Hindlimb muscle (tissue), 1 donor: ENCODE data around the gene PPP1R3E. TPM values are rescaled to one million over a fixed set of nuclear protein-coding genes. Genes with fewer than 3 reads are reported as not detected.

Source experiments
- DNase-seq: peaks from one replicate; pipeline ENCODE4 v3.0.0-alpha.2; 2013
- polyA plus RNA-seq: library from polyadenylated mRNA; unstranded; fragments of 120-200 nt; gene quantifications from one replicate; pipeline ENCODE4 v1.2.1, GENCODE V29; 2013; ENCODE audit not compliant: insufficient read length

Gene PPP1R3E
- polyA plus RNA-seq, 1 donor: 16.8 TPM

DNA sequence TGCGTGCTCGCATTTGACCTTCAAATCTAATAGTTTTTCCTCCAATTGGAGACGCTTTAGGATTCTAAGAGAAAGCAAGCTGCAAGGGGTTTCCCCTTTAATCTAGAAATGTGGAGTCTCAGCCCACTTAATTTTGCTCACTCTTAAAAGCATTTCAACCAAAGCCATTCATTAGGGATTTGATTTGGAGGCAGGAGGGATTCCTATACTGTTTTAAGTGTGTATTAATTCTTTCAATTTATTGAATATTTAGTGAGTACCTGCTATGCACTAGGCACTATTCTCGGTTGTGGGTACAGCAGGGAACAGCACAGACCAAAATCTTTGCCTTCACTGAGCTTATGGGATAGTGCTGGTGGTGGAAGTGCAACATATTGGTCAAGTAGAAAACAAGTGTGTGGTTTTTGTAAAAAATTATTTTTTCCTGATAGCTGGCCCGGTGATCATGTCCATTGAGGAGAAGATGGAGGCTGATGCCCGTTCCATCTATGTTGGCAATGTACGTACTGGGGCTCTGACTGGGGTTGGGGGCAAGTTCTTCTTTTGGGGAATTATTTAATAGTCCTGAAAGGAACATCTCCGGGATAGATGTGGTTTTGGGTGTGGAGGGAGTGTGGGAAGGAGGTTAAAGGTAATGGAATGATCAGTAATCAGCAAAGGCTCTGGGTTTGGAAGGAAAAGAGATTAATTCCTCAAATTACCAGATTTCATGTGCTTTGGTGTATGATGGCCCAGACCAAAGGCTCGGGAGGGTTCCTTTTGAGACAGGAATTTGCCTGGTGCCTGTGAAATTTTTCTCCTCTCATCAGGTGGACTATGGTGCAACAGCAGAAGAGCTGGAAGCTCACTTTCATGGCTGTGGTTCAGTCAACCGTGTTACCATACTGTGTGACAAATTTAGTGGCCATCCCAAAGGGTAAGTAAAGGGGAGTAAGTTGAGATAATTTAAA is 20.2 kb upstream of the PPP1R3E start:
- DNase-seq: no peak

DNA sequence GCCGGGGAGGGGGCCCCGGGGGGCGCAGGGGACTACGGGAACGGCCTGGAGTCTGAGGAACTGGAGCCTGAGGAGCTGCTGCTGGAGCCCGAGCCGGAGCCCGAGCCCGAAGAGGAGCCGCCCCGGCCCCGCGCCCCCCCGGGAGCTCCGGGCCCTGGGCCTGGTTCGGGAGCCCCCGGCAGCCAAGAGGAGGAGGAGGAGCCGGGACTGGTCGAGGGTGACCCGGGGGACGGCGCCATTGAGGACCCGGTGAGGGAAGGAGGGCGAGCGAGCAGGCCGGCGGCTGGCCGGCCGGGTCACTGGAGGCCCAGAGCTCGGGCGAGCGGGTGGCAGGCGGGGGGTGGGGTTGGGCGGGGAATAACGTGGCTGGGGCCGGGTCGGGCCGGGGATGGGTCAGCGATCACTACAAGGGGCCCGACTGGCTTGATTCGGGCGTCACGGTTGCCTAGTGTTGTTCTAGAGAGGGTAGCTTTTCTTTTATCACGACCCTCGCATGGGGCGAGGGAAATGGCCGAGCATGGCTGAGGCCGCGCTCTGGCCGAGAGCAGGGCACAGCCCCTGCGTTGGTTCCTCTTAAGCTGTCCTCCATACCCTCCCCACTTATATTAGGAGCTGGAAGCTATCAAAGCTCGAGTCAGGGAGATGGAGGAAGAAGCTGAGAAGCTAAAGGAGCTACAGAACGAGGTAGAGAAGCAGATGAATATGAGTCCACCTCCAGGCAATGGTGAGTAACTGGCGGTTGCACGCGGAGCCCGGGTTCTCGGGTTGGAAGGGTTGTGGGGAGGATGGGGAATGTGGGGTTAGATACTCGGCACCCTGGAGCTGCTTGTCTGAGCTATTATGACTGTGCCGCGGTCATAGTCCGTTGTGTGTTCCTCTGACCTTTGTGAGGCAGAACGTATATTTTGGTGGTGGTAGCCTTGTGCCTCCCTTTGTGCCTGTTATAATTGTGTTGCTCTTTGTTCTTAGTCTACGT is 19.2 kb upstream of the PPP1R3E start:
- DNase-seq: peak; percentile 41

DNA sequence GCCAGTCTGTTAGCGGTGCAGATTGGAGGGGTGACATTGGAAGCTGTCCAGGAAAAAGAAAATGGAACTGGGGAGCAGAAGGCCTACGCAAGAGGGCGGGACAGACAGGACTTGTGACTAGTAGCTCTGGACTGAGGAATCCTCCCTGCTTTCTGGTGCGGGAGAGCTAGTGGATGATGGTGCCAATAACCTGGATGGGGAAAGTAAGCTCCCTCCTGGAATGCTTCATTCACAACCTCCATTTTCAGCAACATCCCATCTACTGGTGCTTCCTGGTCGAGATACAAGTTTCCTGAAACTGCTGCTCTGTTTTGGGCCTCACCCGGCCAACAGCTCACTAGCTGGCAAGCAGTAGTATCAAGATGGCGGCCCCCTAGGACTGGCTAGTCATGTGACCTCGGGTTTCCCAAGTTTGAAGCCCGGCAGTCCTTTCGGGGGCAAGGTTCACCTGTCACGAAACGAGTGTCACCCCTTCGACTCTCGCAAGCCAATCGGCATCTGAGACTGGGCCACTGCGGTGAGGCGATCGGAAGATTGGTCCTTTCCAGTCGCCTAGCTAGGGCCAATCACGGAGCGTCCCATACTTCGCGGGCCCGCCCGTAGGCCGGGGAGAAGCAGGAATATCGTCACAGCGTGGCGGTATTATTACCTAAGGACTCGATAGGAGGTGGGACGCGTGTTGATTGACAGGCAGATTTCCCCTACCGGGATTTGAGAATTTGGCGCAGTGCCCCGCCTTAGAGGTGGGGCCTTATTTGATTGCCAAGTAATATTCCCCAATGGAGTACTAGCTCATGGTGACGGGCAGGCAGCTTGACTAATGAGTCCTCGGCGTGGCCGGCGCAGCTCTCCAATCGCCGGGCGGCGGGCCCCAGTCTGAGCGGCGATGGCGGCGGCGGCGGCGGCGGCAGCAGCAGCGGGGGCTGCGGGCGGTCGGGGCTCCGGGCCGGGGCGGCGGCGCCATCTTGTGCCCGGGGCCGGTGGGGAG is 18.2 kb upstream of the PPP1R3E start, which contains the start of gene PABPN1:
PABPN1 (plus strand) TSS at position 874 of the 988 bp plus-strand sequence; CDS start at position 887, 13 bp downstream.
- DNase-seq: peak; percentile 99

DNA sequence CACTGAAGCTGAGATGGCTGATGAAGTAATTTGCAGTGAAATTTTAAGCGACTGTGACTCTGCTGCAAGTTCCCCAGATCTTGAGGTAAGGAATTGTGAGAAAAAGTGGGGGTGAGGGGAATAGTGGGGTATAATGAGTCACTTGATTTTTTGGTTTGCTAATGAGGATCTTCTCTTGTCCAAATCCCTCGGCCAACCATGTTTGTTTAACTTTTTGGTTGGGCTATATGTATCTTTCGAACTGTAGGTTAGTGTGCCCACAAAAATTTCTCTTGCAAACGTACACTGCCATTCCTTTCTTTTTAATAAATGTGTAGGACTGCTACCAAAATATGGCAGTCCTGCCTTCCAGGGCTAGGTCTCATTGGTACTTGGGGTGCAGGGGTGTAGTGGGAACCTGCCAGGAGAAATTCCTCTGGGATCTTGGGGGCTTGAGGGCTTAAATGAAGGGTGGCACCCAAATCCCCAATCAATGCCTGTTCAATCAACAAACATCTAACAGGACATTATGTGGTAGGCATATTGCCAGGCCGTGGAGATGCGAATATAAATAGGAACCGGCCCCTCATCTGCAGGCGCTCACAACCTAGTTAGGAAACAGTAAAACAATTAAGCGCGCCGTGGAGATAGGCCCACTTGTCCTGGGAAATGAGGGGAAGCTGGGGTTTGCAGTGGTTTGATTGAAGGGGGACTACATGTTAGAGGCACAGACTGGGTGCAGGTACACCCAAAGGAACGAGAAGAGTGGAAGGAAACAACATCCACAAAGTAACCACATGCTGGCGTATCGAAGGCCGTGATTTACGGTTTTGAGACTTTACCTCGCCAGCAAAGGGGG is 17.3 kb upstream of the PPP1R3E start:
- DNase-seq: no peak

DNA sequence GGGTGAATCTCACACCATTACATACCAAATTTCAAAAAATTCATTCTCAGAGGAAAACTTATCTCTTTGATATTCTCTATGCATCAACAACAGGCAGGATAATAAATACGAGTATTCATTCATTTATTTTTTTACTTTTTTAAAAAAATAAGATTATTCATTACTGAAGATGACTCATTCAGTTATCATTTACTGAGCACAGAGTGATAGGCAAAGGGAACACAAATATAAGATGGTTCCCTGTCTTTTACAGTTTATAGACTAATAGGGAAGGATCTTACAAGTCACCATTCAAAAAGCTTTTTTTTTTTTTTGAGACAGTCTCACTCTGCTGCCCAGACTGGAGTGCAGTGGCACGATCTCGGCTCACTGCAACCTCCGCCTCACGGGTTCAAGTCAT is 13.6 kb upstream of the PPP1R3E start:
- no peak for DNase-seq

DNA sequence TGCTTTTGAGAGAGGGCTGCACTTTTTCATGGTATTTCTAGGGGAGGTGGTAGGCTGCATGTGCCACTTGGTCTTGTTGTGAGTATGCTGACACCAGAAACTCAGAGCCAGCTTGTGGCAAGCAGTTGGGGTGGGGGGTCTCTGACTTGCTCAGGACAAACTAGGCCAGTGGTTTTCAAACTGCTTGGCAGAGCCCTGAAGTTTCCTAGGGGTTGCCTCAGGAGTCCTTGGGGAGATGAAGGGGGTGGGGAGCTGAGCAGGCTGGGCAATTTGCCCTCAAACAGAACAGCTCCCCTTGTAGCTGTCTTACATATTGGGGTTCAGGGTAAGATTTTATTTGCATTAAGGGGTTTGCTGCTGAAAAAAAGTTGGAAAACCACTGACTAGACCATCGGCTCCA is 7.9 kb upstream of the PPP1R3E start:
- no peak for DNase-seq

DNA sequence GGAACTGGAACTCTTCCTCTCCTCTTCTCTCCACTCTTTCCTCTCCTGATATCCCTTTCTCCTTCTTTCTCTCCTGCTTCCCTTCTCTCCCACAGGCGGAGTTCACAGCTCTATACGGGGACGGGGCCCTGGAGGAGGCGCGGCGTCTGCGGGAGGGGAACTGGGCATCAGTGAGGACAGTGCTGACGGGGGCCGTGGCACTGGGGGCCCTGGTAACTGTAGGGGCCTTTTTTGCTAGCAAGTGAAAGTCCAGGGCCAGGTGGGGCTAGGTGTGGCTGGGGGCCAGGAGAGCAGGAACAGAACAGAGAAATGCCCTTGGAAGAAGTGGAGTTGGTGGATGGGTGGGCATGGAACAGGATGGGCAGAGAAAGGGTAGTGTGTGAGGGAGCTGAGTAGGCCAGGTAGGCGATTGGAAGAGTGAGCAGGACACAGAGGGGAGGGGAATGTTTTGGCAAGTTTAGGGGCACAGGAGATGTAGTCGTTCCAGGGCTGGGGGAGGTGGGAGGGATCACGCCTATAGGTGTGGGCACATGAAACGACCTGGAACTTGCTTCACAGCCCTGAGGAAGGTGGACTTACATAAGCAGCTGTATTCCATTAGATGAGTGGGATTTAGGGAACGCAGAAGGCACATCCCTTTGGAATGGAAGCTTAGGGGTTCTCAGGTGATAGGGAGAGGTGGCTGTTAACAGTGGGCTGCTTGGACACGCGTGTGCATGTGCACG is 6.2 kb upstream of the PPP1R3E start:
- no peak for DNase-seq

DNA sequence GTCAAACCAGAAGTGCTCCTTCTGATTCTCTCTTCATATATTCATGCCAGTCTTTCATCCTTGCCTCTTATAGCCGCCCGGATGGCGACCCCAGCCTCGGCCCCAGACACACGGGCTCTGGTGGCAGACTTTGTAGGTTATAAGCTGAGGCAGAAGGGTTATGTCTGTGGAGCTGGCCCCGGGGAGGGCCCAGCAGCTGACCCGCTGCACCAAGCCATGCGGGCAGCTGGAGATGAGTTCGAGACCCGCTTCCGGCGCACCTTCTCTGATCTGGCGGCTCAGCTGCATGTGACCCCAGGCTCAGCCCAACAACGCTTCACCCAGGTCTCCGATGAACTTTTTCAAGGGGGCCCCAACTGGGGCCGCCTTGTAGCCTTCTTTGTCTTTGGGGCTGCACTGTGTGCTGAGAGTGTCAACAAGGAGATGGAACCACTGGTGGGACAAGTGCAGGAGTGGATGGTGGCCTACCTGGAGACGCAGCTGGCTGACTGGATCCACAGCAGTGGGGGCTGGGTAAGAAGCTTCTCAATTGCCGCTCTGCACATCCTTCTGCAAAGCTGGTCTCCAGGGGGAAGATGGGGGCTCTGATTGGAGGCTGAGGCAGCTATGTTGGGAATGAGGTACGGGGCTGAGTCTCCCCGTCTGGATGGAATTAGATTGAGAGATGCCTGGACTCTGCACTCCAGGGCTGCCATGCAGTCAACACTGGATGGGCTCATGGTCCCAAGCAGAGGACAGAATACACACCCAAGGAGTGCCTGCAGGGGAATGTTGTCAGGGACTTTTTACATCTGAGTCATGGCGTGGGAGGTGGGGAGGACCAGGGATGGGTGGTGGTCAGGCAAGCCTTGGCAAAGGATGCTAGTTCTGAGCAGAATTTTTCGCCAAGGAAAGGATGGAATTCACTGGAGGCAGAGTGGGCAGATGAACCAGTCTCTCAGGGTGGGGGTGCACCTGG is 5.3 kb upstream of the PPP1R3E start:
- no peak for DNase-seq

DNA sequence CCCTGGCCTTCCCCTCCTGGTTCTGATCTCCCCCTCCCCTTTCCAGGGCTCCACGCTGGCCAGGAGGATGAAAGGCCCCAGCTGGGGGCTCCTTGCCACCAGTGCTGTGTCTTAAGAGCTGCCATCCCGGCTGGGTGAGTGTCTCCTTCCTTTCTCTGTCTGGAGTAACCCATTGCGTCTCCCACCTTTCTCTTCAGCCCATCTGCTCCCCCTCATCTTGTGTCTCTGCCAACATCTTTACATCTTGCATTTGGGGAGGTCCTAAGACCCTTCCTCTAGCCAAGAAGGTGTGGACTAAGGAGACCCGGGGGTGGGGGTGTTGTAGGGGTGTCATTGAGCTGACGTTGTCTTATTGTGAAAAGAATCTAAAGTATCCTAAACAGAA is 4.5 kb upstream of the PPP1R3E start:
- DNase-seq: no peak

DNA sequence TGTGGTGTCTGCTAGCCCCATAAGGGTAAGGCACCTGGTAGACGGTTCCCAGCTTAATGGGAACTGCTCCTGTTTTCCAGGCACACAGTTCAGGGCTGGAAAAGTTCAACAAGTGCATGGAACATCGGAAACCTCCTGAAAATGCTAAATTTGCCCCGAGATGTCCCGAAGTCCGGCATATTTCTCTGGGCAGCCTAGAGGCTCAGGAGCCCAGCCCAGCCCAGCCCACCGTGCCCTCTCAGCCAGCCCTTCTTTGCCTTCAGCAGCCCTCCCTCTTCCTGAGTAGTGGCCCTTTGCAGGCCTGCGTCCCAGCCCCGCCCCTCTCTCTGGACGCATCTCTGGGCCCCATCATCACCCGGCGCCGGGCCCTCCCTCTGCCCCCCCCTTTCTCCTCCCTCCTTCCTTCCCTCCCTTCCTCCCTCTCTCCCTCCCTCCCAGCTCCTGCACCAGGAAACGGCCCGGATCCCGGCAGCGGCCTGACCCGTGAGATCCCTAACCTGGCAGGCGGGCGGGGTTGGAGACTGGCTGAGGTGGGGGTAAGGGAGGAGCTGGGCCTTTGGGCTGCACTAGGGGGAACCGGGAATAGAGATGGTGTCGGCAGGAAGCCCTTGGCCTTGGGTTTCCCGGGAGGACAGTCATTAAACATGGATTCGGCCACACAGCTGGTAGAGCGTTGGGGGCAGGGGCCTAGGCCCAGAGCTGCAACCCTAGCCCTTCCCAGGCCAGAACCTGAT is 3.9 kb upstream of the PPP1R3E start, which contains the start of gene BCL2L2:
BCL2L2 (plus strand) TSS at position 422 of the 734 bp plus-strand sequence. CDS start 935 bp downstream, outside the sequence.
- peak; percentile 94 for DNase-seq

DNA sequence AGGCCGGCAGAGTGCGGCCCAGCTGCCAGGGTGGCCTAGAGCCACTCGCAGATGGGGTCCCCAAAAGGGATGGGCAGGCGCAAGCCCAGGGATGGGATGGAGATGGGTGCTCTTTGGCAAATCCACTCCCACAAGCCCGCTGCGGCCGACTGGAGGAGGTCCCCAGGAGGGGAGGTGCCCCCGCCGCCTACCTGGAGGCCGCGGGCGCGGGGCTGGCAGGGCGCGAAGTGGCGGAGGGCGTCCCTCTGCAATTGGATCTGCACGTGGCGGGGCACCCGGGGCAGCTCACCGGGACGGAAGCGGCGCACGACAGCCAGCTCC is 730 bp downstream of the PPP1R3E start:
- DNase-seq: no peak

DNA sequence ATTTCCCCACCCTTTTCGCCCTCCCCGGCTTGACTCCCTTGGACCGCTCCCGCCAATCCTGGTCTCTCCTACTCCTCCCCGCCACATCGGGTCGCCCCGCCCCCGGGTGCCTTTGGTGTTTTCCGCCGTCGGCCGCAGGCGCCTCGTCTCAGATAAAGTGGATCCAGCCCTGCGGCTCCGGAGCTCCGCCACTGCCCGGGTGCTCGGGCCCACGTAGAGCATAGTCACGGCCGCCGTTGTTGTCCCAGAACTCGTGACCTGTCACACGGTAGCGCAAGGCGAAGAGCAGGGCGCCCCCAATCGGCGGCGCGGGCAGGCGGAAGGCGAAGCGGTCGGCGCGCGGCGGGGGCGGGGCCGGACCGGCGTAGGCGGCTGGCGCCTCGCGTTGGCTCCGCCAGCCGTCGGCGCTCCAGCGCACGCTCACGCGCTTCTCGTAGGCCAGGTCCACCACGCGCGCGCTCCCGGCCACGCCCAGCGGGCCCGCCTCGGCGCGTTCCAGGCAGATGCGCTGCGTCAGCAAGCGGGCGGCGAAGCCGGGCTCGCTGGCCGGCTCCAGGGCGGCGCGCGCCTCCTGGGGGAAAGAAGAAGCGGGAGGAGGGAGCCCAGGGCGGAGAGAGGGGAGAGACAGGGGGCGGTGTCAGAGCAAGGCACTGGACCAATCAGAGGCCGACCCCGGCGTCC is 1.2 kb downstream of the PPP1R3E start:
- DNase-seq: peak; percentile 100

DNA sequence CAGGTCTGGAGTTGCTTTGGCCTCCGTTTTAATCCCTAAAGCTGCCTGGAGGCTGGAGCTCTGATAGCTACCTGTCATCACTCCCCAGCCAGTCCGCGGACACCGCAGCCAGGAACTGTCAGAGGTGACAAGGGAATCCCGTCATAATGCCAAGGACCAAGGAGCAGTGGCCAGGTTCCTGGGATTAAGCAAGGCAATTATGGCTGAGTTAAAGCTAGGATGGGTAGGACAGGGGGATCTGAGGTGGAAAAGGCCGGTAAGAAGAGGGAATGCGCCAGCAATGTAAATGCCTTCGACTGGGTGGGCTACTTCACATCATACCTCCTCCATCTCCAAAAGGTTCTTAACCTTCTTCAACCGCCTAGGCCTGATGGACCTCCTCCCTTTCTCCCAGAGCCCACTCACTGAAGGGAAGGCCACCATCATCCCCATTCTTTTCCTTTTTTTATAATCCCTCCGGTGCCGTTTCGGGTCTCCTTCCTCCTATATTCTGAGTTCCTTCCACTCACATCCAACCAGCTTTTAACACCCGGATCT is 1.9 kb downstream of the PPP1R3E start:
- DNase-seq: no peak

DNA sequence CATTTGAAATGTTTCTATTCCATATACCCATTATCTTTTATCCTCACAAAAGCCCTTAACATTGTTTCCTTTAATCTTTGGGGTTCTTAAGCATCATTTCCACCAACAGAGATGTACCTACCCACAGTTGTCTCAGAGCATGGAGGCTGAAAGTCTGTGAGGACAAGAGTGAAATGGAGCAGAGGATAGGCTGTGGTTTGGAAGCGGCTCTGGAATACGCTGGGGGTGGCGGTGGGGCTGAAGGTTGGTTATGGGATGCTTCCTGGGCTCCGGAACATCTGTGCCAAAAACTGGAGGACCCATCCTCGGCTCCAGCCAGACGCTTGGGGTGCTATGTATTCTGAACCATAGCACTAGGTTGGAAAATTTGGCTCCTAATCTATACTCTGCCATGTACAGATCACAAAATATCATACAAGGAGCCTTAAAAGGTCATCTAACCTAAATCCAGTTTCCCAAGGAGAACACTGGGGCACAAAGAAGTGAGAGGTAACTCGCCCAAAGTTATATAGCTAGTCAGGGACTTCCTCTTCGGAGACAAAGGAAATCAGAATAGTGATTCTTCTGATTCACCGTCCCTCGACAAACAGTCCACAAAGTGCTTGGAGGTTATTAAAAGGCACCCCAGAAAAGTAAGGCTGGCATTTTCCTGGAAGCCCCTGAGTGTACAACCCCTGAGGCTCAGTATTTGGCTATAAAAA is 2.5 kb downstream of the PPP1R3E start:
- DNase-seq: no peak

DNA sequence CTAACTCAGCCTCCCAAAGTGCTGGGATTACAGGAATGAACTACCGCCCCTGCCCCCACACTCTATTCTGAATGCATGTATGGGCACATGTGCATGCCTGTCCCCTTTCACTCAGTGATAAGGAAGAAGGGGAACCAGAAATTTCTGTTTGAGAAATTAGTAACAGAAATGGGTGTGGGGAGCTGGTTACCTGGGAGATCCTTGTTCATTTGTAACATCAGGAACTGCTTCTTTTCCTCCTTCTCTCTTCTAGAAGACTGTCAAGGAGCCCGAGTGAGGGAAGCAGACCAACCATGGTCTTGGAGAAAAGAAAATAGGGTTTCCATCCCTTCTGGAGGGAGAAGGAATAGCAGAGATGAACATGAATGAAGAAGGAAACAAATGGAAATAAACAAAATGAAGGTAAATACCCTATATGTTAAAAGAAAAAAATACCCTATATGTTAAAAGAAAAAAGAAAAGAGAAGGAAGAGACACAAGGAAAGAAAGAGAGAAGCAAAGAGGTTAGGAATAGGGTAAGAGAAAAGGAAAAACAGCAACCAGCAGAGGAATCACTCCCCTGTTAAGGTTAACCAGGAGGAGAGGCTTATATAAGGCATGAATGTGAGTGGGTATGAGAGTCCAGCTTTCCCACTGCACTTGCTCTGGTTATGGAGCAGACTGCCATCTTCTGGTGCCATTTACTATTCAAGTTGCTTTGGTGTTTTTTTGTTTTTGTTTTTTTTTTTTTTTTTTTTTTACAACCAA is 3.3 kb downstream of the PPP1R3E start:
- DNase-seq: no peak
